Transverse colon (tissue), 4 donors: ENCODE data around the gene KLHDC7B. TPM values are rescaled to one million over a fixed set of nuclear protein-coding genes. Genes with fewer than 3 reads are reported as not detected.
A peak's percentile ranks its signal among the peaks of the same experiment; 100 is the strongest.

Source experiments
- DNase-seq: peaks from one replicate; pipeline ENCODE4 v3.0.0-alpha.2; 2019
- H3K27ac ChIP-seq, 4 donors: fragments of 200-600 bp; sonication (generic); 2 replicates each; pipeline ENCODE4 v1.5.1; 2016 to 2018; ENCODE audit warnings: inconsistent platforms in 4 of 4
- H3K27me3 ChIP-seq: fragments of 200-600 bp; sonication (generic); 2 replicates; pipeline ENCODE4 v1.5.1; 2017; ENCODE audit warnings: inconsistent platforms
- H3K36me3 ChIP-seq, 4 donors: fragments of 200-600 bp; sonication (generic); 2 replicates each; pipeline ENCODE4 v1.5.1; 2017 to 2019; ENCODE audit warnings: inconsistent platforms in 4 of 4
- H3K4me1 ChIP-seq, 4 donors: fragments of 200-600 bp; sonication (generic); 2 replicates each; pipeline ENCODE4 v1.5.1; 2017 to 2020; ENCODE audit warnings: inconsistent platforms in 4 of 4
- H3K4me3 ChIP-seq, 4 donors: fragments of 200-600 bp; sonication (generic); 1 replicate in 1 of 4; 2 replicates in 3 of 4; pipeline versions ENCODE4 v1.5.1 to v1.6.1; 2017 to 2019; ENCODE audit warnings: inconsistent platforms in 4 of 4
- H3K9me3 ChIP-seq, 2 donors: fragments of 200-600 bp; sonication (generic); 2 replicates each; pipeline ENCODE4 v1.5.1; 2017 to 2019; ENCODE audit warnings: inconsistent platforms in 2 of 2
- EP300 ChIP-seq: sonication (generic); formaldehyde crosslinking; IDR thresholded peaks from one replicate; pipeline ENCODE4 v1.6.1; 2017; ENCODE audit warnings: antibody characterized with exemption, low read depth
- POLR2A ChIP-seq: fragments of 450-650 bp; IDR thresholded peaks from one replicate; pipeline ENCODE4 v1.6.1; 2016; ENCODE audit warnings: antibody characterized with exemption, mild to moderate bottlenecking, moderate library complexity
- POLR2AphosphoS5 ChIP-seq, 3 donors: sonication (generic); formaldehyde crosslinking; IDR thresholded peaks; one replicate each; pipeline ENCODE4 v1.6.1; 2016; ENCODE audit warnings: antibody characterized with exemption in 3 of 3
- WGBS, 2 donors: methylation state at CpG; one replicate each; pipeline ENCODE4 v1.1.5; 2018; ENCODE audit warnings: low coverage in 1 of 2; 5-methylcytosine and 5-hydroxymethylcytosine counted together
- in situ Hi-C, 4 donors: fragments of 200-750 bp; cut with MboI; loops; one replicate each; pipeline versions ENCODE4 v1.15.0 to v1.15.1; 2017; ENCODE audit warnings: low sequenced_read_pairs in 3 of 4, low pct_ligation_motif_present in 1 of 4, low pct_unique_long_range_greater_than_20kb in 1 of 4
- intact Hi-C: fragments of 100-400 bp; cut with DNase I; formaldehyde crosslinking; loops from one replicate; pipeline ENCODE4 v1.15.1; 2023; ENCODE audit warnings: low total_unique reads
- total RNA-seq, 4 donors: library from RNA; depleted of rRNA; stranded (reverse); fragments of >200 nt; gene quantifications; one replicate each; pipeline ENCODE4 v1.1.0, GENCODE V29; 2016
- TF ChIP-seq, protein P1 (sequence below), 5 experiments: fragments of 200-600 bp in 3 of 5; fragments of 450-650 bp in 2 of 5; sonication (generic) in 3 of 5; IDR thresholded peaks; 1 replicate in 2 of 5; 2 replicates in 3 of 5; pipeline ENCODE4 v1.5.1; 2016 to 2017; ENCODE audit warnings: antibody characterized with exemption in 5 of 5, inconsistent platforms in 3 of 5, mild to moderate bottlenecking in 2 of 5, moderate library complexity in 1 of 5

The KLHDC7B gene
- total RNA-seq, 4 donors from 2014 or later, result 0.14 to 1.5 (median 0.32) TPM; not detected in 1

DNA sequence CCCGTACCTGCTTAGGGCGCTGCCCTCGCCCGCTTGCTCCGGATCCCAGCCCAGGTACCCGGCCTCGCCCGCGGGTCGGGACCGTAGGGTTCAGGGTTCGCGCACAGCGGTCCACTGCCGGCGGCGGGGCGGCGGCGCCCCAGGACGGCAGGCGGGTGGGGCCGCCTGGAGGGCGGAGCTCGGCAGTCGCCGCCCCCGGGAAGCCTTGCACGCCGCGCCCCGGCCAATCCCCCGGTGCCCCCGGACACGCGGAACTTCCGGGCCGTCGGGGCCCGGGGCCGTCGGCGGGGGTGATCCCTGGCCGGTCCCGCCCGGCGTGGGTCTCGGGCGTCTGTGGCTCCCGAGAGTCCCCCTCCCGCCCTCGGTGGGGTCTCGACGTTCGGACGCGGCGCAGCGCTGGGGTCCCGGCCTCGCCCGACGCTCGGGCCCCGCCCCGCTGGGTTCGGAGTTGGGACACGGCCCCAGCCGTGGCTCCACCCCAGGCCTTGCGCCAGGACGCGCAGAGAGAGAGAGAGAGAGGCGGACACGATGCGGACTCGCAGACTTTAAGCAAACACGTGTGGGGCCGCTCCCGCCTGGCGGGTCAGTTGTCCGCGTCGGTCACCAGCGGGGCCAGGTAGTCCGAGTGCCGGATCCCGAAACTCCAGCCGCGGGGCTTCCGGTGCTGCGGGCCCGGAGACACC lies 15.7 kb upstream of the KLHDC7B start, which contains the start of gene TYMP:
Gene TYMP, minus strand, starts transcription at position 116 of the 683 bp plus-strand sequence. CDS start 303 bp downstream, outside the sequence.
- Histone ChIP-seq H3K9me3 (no peaks in the 10 kb centered on the region), H3K36me3 (no peaks in the 10 kb centered on the region), H3K4me3 (peak within 1 kb of the TSS; percentile 42 to 60 (median 53)), H3K27me3 (peaks cover 13% of the 10 kb centered on the region), H3K27ac (peak within 1 kb of the TSS; percentile 94 to 99 (median 96)), H3K4me1 (peaks cover 12 to 66% (median 41%) of the 10 kb centered on the region in 4 donors)
- WGBS, 2 donors, result 0% methylated on average over 22 of the region's 92 CpGs; no CpG with 5 or more reads in 1 of the 2 donors
- in situ Hi-C loops, result no loop called here
- intact Hi-C loops, result no loop called here
- DNase-seq, result peak; percentile 90
- TF ChIP-seq, protein P1, sequence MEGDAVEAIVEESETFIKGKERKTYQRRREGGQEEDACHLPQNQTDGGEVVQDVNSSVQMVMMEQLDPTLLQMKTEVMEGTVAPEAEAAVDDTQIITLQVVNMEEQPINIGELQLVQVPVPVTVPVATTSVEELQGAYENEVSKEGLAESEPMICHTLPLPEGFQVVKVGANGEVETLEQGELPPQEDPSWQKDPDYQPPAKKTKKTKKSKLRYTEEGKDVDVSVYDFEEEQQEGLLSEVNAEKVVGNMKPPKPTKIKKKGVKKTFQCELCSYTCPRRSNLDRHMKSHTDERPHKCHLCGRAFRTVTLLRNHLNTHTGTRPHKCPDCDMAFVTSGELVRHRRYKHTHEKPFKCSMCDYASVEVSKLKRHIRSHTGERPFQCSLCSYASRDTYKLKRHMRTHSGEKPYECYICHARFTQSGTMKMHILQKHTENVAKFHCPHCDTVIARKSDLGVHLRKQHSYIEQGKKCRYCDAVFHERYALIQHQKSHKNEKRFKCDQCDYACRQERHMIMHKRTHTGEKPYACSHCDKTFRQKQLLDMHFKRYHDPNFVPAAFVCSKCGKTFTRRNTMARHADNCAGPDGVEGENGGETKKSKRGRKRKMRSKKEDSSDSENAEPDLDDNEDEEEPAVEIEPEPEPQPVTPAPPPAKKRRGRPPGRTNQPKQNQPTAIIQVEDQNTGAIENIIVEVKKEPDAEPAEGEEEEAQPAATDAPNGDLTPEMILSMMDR (IDR thresholded peaks at IDR 0.05), result no peak
- TF ChIP-seq POLR2A, result peak; percentile 75
- TF ChIP-seq EP300, result no peak
- peak; percentile 76 to 93 (median 90) for TF ChIP-seq POLR2AphosphoS5 (IDR thresholded peaks at IDR 0.05)

GRCh38 chr22:50530580-50530876 lies 15.2 kb upstream of the KLHDC7B start:
- peak overlapping the region; percentile 42 to 60 (median 53) for H3K4me3 ChIP-seq
- H3K36me3 ChIP-seq, result no peaks in the 10 kb centered on the region
- peaks cover 13% of the 10 kb centered on the region for H3K27me3 ChIP-seq
- no peaks in the 10 kb centered on the region for H3K9me3 ChIP-seq
- no peak for TF ChIP-seq POLR2AphosphoS5 (IDR thresholded peaks at IDR 0.05)
- WGBS, 2 donors, result 5% methylated on average over 13 of the region's 21 CpGs; no CpG with 5 or more reads in 1 of the 2 donors
- no peak for DNase-seq
- in situ Hi-C loops, result no loop called here
- intact Hi-C loops, result no loop called here
- H3K4me1 ChIP-seq, result peaks cover 12 to 66% (median 39%) of the 10 kb centered on the region in 4 donors
- peak overlapping the region; percentile 94 to 99 (median 96) for H3K27ac ChIP-seq

DNA sequence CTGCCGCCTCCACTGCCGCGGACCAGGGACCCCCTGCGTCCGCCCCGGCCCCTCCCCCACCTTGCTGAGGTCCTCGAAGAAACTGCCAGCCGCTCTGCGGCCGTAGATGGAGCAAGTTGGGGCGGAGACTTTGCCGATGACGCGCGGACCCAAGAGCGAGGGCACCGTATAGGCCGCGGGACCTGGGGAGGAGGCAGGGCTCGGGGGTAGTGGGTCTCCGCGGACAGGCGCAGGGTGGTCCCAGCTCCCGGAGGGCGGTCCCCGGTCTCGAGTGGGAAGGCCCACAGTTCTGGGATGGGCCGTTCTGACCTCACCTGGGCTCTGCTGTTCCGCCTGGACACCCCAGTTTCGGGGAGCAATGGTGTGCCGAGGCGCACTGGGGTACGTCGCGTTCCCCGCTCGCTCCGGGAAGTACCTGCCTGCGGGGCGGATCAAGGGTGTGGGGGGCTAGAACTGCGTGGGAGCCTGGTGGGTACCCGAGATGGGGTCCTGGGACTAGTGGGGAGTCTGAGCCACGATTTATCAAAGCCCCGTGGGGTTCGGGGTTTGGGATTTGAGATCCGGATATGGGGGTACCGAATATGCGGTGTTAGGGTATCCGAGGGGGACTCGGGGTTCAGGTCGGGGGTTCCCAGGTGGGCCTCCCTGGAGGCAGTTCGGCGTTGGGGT lies 14.7 kb upstream of the KLHDC7B start:
- intact Hi-C loops (no loop called here), in situ Hi-C loops (no loop called here)
- WGBS, 2 donors, result 3% methylated on average over 50 of the region's 53 CpGs; no CpG with 5 or more reads in 1 of the 2 donors
- no peaks in the 10 kb centered on the region for H3K36me3 ChIP-seq
- no peaks in the 10 kb centered on the region for H3K9me3 ChIP-seq
- H3K4me1 ChIP-seq, result peaks cover 12 to 66% (median 39%) of the 10 kb centered on the region in 4 donors
- peak; percentile 93 for DNase-seq
- H3K27me3 ChIP-seq, result peaks cover 13% of the 10 kb centered on the region
- H3K4me3 ChIP-seq, result peak overlapping the region; percentile 42 to 60 (median 53)
- peak; percentile 85 for TF ChIP-seq POLR2A
- TF ChIP-seq POLR2AphosphoS5 (IDR thresholded peaks at IDR 0.05), result peak; percentile 87 to 91 (median 91)
- TF ChIP-seq, protein P1 (IDR thresholded peaks at IDR 0.05), result no peak
- no peak for TF ChIP-seq EP300
- H3K27ac ChIP-seq, result peak overlapping the region; percentile 94 to 99 (median 96)

- intact Hi-C loops (no loop called here), in situ Hi-C loops (no loop called here)
- peak; percentile 77 for DNase-seq
- Histone ChIP-seq H3K36me3 (no peaks in the 10 kb centered on the region), H3K9me3 (no peaks in the 10 kb centered on the region), H3K27me3 (peaks cover 13% of the 10 kb centered on the region), H3K4me3 (peak overlapping the region; percentile 42 to 60 (median 53)), H3K4me1 (peaks cover 11 to 61% (median 35%) of the 10 kb centered on the region in 4 donors), H3K27ac (peak overlapping the region; percentile 94 to 99 (median 96))
- WGBS, 2 donors, result 1% methylated on average over 16 of the region's 44 CpGs; no CpG with 5 or more reads in 1 of the 2 donors
- TF ChIP-seq POLR2AphosphoS5 (IDR thresholded peaks at IDR 0.05) (peak in 2 of 3 donors; percentile 35 to 78), EP300 (no peak)
These were observed 14.1 kb upstream of the KLHDC7B start for GRCh38 chr22:50531546-50531961.
